Measurements from ENCODE around the gene PSMA1.

Gene PSMA1

DNA sequence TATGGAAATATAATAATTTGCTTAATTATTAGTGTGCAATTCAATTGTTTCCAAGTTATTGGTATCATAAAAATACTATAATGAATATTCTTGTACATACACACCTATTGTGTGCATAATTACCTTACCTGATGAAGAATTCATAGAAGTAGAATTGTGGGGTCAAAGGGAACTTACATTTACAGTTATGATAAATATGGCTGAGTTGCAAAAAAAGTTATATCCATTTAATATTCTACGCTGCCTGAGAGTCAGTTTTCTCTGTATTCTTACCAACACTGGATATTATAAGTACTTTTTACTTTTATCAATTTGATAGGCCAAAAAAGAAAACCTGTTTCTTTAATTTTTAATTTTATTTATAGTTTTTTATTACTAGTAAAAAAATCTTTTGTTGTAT is 2.1 kb upstream of the PSMA1 start:
- H3K36me3 ChIP-seq (ENCODE audit: control insufficient read depth, low read length): peaks cover 27% of the 10 kb centered on the region
- peaks cover 9% of the 10 kb centered on the region; the same call in 1 of the 2 replicates for H3F3A ChIP-seq (ENCODE audit: control insufficient read depth, insufficient read depth)
- H3K27ac ChIP-seq (ENCODE audit: low read depth, low read length): no peak overlapping the region
- H3K4me2 ChIP-seq (ENCODE audit: low read length): no peak overlapping the region
- peaks cover 16% of the 10 kb centered on the region for H3K4me1 ChIP-seq (ENCODE audit: control insufficient read depth, low read length)
- TF ChIP-seq, protein P1, sequence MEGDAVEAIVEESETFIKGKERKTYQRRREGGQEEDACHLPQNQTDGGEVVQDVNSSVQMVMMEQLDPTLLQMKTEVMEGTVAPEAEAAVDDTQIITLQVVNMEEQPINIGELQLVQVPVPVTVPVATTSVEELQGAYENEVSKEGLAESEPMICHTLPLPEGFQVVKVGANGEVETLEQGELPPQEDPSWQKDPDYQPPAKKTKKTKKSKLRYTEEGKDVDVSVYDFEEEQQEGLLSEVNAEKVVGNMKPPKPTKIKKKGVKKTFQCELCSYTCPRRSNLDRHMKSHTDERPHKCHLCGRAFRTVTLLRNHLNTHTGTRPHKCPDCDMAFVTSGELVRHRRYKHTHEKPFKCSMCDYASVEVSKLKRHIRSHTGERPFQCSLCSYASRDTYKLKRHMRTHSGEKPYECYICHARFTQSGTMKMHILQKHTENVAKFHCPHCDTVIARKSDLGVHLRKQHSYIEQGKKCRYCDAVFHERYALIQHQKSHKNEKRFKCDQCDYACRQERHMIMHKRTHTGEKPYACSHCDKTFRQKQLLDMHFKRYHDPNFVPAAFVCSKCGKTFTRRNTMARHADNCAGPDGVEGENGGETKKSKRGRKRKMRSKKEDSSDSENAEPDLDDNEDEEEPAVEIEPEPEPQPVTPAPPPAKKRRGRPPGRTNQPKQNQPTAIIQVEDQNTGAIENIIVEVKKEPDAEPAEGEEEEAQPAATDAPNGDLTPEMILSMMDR (IDR thresholded peaks at IDR 0.05; ENCODE audit: low read depth, low read length, poor library complexity, severe bottlenecking): no peak
- no peak for TF ChIP-seq EZH2phosphoT487 (IDR thresholded peaks at IDR 0.05; ENCODE audit: borderline replicate concordance, low read length)
- H3K27me3 ChIP-seq (ENCODE audit: control insufficient read depth, low read length): no peaks in the 10 kb centered on the region
- peaks cover 6% of the 10 kb centered on the region; the same call in 1 of the 2 replicates for H4K20me1 ChIP-seq (ENCODE audit: control insufficient read depth, insufficient read depth, low read depth, low read length)
- H3K9me3 ChIP-seq (ENCODE audit: control insufficient read depth, insufficient read depth, low read length): no peaks in the 10 kb centered on the region
- peaks cover 35% of the 10 kb centered on the region for H3K79me2 ChIP-seq (ENCODE audit: control insufficient read depth, low read length)
- no peaks in the 10 kb centered on the region for H3K9me2 ChIP-seq (replicated peaks; ENCODE audit: control insufficient read depth, low read length)
- no peak overlapping the region for H3K4me3 ChIP-seq (ENCODE audit: low read length)

DNA sequence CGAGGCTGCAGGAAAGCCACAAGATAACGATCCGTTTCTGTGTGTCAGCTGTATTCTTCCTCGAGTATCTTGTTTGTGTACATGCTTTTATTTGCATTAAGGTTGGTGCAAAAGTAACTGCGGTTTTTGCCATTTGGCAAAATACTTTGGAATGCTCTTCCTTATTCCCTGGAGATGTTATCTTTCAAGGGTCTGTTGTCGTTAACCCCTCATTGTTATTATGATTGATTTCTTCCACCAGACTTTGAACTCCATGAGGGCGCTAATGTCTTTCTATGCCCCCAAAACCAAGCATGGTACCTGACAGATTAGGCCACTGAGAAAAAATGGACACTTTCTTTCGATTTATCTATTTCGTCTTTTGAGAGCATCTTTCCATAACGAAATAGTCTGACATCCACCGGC is 563 bp upstream of the PSMA1 start:
- Histone ChIP-seq H4K20me1 (ENCODE audit: control insufficient read depth, insufficient read depth, low read depth, low read length) (peaks cover 6% of the 10 kb centered on the region; the same call in 1 of the 2 replicates), H3K4me1 (ENCODE audit: control insufficient read depth, low read length) (peaks cover 16% of the 10 kb centered on the region), H3K36me3 (ENCODE audit: control insufficient read depth, low read length) (peaks cover 40% of the 10 kb centered on the region), H3K27me3 (ENCODE audit: control insufficient read depth, low read length) (no peaks in the 10 kb centered on the region), H3K27ac (ENCODE audit: low read depth, low read length) (peak overlapping the region; percentile 39; the same call in 1 of the 2 replicates), H3K4me3 (ENCODE audit: low read length) (peak overlapping the region; percentile 89), H3F3A (ENCODE audit: control insufficient read depth, insufficient read depth) (peaks cover 9% of the 10 kb centered on the region; the same call in 1 of the 2 replicates), H3K79me2 (ENCODE audit: control insufficient read depth, low read length) (peaks cover 39% of the 10 kb centered on the region), H3K4me2 (ENCODE audit: low read length) (peak overlapping the region; percentile 75), H3K9me2 (replicated peaks; ENCODE audit: control insufficient read depth, low read length) (no peaks in the 10 kb centered on the region), H3K9me3 (ENCODE audit: control insufficient read depth, insufficient read depth, low read length) (no peaks in the 10 kb centered on the region)
- TF ChIP-seq, protein P1 (IDR thresholded peaks at IDR 0.05; ENCODE audit: low read depth, low read length, poor library complexity, severe bottlenecking): no peak
- TF ChIP-seq EZH2phosphoT487 (IDR thresholded peaks at IDR 0.05; ENCODE audit: borderline replicate concordance, low read length): no peak

DNA sequence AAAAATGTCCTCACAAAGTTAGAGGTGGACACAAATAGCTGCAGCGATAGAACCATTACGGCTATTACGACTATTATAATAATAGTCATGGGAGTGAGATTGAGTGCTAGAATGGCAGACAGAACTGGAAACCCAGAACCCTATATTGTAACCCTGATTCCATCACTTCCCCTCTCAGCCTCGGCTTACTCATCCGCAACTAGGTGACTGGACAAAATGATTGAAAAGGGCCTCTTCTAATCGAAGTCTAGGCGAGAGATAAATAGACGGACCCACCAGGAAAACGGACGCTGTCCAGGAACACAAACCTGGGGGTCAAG is 629 bp downstream of the PSMA1 start:
- peak overlapping the region; percentile 59 for H3K27ac ChIP-seq (ENCODE audit: low read depth, low read length)

More for the DNA sequence above, 629 bp downstream of the PSMA1 start:
- H3K79me2 ChIP-seq (ENCODE audit: control insufficient read depth, low read length): peaks cover 43% of the 10 kb centered on the region
- no peak for TF ChIP-seq EZH2phosphoT487 (IDR thresholded peaks at IDR 0.05; ENCODE audit: borderline replicate concordance, low read length)
- TF ChIP-seq, protein P1 (IDR thresholded peaks at IDR 0.05; ENCODE audit: low read depth, low read length, poor library complexity, severe bottlenecking): no peak
- H3K36me3 ChIP-seq (ENCODE audit: control insufficient read depth, low read length): peaks cover 49% of the 10 kb centered on the region
- no peaks in the 10 kb centered on the region for H3K27me3 ChIP-seq (ENCODE audit: control insufficient read depth, low read length)
- H3K9me3 ChIP-seq (ENCODE audit: control insufficient read depth, insufficient read depth, low read length): no peaks in the 10 kb centered on the region
- peaks cover 6% of the 10 kb centered on the region; the same call in 1 of the 2 replicates for H4K20me1 ChIP-seq (ENCODE audit: control insufficient read depth, insufficient read depth, low read depth, low read length)
- no peaks in the 10 kb centered on the region for H3K9me2 ChIP-seq (replicated peaks; ENCODE audit: control insufficient read depth, low read length)
- peaks cover 16% of the 10 kb centered on the region for H3K4me1 ChIP-seq (ENCODE audit: control insufficient read depth, low read length)
- peaks cover 9% of the 10 kb centered on the region for H3F3A ChIP-seq (ENCODE audit: control insufficient read depth, insufficient read depth)
- H3K4me3 ChIP-seq (ENCODE audit: low read length): peak overlapping the region; percentile 89
- peak overlapping the region; percentile 75 for H3K4me2 ChIP-seq (ENCODE audit: low read length)
